ENCODE data around the gene SPACA6. TPM values are rescaled to one million over a fixed set of nuclear protein-coding genes. Genes with fewer than 3 reads are reported as not detected.

SPACA6 gene
- total RNA-seq, 1 donor from 2014 or later, result 28.9 TPM

GRCh38 chr19:51749979-51750378 lies 56.8 kb downstream of the SPACA6 start:
- H3K4me1 Mint-ChIP-seq (ENCODE audit: low read depth), result no peaks in the 10 kb centered on the region
- no peak overlapping the region for H3K4me3 Mint-ChIP-seq (ENCODE audit: low read depth)
- no peak overlapping the region for H3K27ac Mint-ChIP-seq
- TF ChIP-seq CTCF (IDR thresholded peaks at IDR 0.05; ENCODE audit: unreplicated experiment), result no peak
- no peak for DNase-seq (ENCODE audit: low spot score, unreplicated experiment)
- peaks cover 10% of the 10 kb centered on the region for H3K27me3 Mint-ChIP-seq
- H3K36me3 Mint-ChIP-seq (ENCODE audit: insufficient read depth), result no peaks in the 10 kb centered on the region
- peaks cover 6% of the 10 kb centered on the region for H3K9me3 Mint-ChIP-seq (ENCODE audit: low read depth)

DNA sequence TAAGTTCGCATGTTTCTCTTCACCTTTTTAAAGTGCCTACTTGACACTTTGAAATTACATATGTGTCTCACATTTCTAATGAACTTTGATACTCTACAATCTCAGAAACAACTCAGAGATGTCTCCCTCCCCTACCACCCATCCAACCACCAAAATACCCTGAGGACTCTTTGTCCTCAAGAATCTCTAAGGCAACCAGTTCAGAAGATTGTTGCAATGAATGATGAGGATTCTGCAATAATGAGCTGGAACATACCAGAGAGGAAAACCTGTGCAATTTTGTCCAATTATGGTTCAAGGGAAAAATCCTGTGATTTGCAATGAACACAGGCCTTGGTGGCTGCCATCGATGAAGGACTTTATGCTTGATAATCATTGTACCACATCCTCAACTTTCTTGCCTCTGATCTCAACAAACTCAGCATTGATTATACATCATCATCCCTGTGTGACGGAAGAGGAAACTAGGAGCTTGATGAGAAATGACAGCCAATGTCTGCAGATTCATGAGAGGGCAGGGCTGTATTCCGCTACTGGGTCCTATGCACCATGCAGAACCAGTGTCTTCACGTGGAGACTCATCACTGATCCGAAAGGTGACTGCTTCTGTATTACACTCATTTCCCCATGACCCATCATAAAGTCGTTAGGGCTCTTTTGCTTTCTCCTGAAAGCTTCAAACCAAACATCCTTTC lies 57.4 kb downstream of the SPACA6 start:
- Mint-ChIP-seq H3K27me3 (peaks cover 13% of the 10 kb centered on the region), H3K36me3 (ENCODE audit: insufficient read depth) (no peaks in the 10 kb centered on the region), H3K9me3 (ENCODE audit: low read depth) (peaks cover 10% of the 10 kb centered on the region), H3K4me1 (ENCODE audit: low read depth) (no peaks in the 10 kb centered on the region), H3K4me3 (ENCODE audit: low read depth) (no peak overlapping the region), H3K27ac (no peak overlapping the region)
- no peak for DNase-seq (ENCODE audit: low spot score, unreplicated experiment)
- TF ChIP-seq CTCF (IDR thresholded peaks at IDR 0.05; ENCODE audit: unreplicated experiment), result no peak

GRCh38 chr19:51751655-51752054 lies 58.5 kb downstream of the SPACA6 start, which contains the start of gene FPR1:
TSS of gene FPR1 (minus strand) at chr19:51751878. CDS start at chr19:51746994, 4,884 bp downstream.
- Mint-ChIP-seq H3K36me3 (ENCODE audit: insufficient read depth) (no peaks in the 10 kb centered on the region), H3K9me3 (ENCODE audit: low read depth) (peaks cover 12% of the 10 kb centered on the region), H3K4me1 (ENCODE audit: low read depth) (no peaks in the 10 kb centered on the region), H3K27ac (no peak within 1 kb of the TSS), H3K27me3 (peaks cover 15% of the 10 kb centered on the region), H3K4me3 (ENCODE audit: low read depth) (no peak within 1 kb of the TSS)
- DNase-seq (ENCODE audit: low spot score, unreplicated experiment), result no peak
- no peak for TF ChIP-seq CTCF (IDR thresholded peaks at IDR 0.05; ENCODE audit: unreplicated experiment)

DNA sequence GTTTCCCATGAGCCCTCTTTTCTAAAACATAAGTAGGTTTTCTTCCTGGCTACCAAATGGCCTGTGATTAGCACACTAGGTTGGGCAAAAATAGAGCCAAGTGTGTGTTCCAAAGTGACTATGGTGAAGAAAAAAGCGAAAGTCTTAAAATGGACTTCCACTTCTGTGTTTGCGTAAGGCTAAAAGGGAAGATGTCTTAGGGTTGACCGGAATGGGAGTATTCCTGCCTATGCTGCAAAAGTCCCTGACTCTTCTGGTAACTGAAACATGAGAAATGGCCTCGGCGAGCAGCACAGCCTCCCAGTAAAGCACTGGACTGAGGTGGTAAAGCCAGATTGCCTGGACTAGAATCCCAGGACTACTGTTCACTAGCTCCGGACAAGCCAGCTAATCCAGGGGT lies 61.0 kb downstream of the SPACA6 start:
- Mint-ChIP-seq H3K36me3 (ENCODE audit: insufficient read depth) (no peaks in the 10 kb centered on the region), H3K9me3 (ENCODE audit: low read depth) (peaks cover 8% of the 10 kb centered on the region), H3K27me3 (peaks cover 12% of the 10 kb centered on the region), H3K4me3 (ENCODE audit: low read depth) (no peak overlapping the region), H3K27ac (no peak overlapping the region), H3K4me1 (ENCODE audit: low read depth) (no peaks in the 10 kb centered on the region)
- no peak for DNase-seq (ENCODE audit: low spot score, unreplicated experiment)
- TF ChIP-seq CTCF (IDR thresholded peaks at IDR 0.05; ENCODE audit: unreplicated experiment), result no peak

DNA sequence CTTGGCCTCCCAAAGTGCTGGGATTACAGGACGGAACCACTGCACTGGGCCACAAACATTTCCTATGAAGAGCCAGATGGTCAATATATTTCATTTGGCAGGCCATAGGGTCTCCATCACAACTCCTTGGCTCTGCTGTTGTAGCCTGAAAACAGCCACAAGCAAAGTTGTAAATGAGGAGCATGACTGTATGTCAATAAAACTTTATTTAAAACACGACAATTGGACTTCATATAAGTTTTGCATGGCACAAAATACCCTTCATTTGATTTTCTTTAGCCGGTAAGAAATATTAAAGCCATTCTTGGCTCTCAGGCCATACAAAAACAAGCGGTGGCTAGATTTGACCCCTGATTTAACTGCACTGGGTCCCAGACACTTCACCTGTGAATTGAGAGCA lies 61.6 kb downstream of the SPACA6 start:
- Mint-ChIP-seq H3K9me3 (ENCODE audit: low read depth) (peaks cover 6% of the 10 kb centered on the region), H3K4me1 (ENCODE audit: low read depth) (no peaks in the 10 kb centered on the region), H3K36me3 (ENCODE audit: insufficient read depth) (no peaks in the 10 kb centered on the region), H3K27me3 (peaks cover 12% of the 10 kb centered on the region), H3K27ac (no peak overlapping the region), H3K4me3 (ENCODE audit: low read depth) (no peak overlapping the region)
- DNase-seq (ENCODE audit: low spot score, unreplicated experiment), result no peak
- TF ChIP-seq CTCF (IDR thresholded peaks at IDR 0.05; ENCODE audit: unreplicated experiment), result no peak

Small RNA genes within 50 kb of the gene (microRNA-seq; reads per million reads assigned to microRNA genes)
- 4,725 reads per million, percentile 88 among the genes with 10 or more reads in this experiment for gene MIR125A (ENCODE audit: borderline number of aligned reads, unreplicated experiment)
- 17,820 reads per million, percentile 96 among the genes with 10 or more reads in this experiment for gene MIR99B (ENCODE audit: borderline number of aligned reads, unreplicated experiment)
- 949 reads per million, percentile 79 among the genes with 10 or more reads in this experiment for gene MIRLET7E (ENCODE audit: borderline number of aligned reads, unreplicated experiment)

Other genes starting within 250 kb of the SPACA6 start
- not detected in 2 replicates for gene SIGLEC8, start 234.9 kb upstream of the SPACA6 start, total RNA-seq
- gene CEACAM18, start 214.8 kb upstream of the SPACA6 start, total RNA-seq, result not detected in 2 replicates
- gene SIGLEC12, start 191.5 kb upstream of the SPACA6 start, total RNA-seq, result not detected in 2 replicates
- gene SIGLEC6, start 161.7 kb upstream of the SPACA6 start, total RNA-seq, result not detected in 2 replicates
- gene ZNF175, start 122.0 kb upstream of the SPACA6 start, total RNA-seq, result 14.6 and 14.9 TPM in 2 replicates
- not detected in 2 replicates for gene SIGLEC5, start 62.9 kb upstream of the SPACA6 start, total RNA-seq
- not detected in 2 replicates for gene SIGLEC14, start 46.5 kb upstream of the SPACA6 start, total RNA-seq
- not detected in 2 replicates for gene HAS1, start 30.7 kb downstream of the SPACA6 start, total RNA-seq
- gene FPR1, start 58.5 kb downstream of the SPACA6 start, total RNA-seq, result not detected in 2 replicates
- not detected in 2 replicates for gene FPR2, start 67.8 kb downstream of the SPACA6 start, total RNA-seq
- gene FPR3, start 101.8 kb downstream of the SPACA6 start, total RNA-seq, result not detected in 2 replicates
- gene ZNF577, start 194.6 kb downstream of the SPACA6 start, total RNA-seq, result 27.5 and 29.5 TPM in 2 replicates
- gene ZNF649, start 211.7 kb downstream of the SPACA6 start, total RNA-seq, result 41.4 and 42.4 TPM in 2 replicates
- 14.0 and 15.8 TPM in 2 replicates for gene ZNF613, start 234.1 kb downstream of the SPACA6 start, total RNA-seq

All from progenitor cell of endocrine pancreas (in vitro differentiated cells).